ENCODE results near the gene CALML3. TPM values are rescaled to one million over a fixed set of nuclear protein-coding genes. Genes with fewer than 3 reads are reported as not detected.

Gene CALML3
- total RNA-seq, 1 experiment from 2014 or later, result not detected

DNA sequence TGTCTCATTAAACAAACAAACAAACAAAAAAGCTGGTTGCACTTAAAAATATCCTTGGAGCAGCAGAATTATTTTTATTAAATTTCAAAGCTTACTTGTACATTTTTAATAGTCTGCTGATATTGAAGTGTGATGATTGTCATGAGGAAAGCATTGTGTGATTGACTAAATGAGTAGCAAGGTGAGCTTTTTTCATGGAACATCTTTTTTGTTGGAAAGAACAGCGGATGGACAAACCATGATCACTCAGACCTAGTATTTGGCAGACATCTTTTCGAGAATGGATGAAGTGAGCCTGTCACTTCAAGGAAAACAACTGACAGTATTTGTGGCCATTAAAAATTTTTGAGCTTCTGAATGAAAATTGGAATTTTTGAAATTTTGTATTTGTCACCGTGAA lies 5.7 kb upstream of the CALML3 start:
- Histone ChIP-seq H3K27ac (ENCODE audit: low read length) (no peak overlapping the region), H3K9me3 (ENCODE audit: low read length) (no peaks in the 10 kb centered on the region), H3K4me1 (ENCODE audit: insufficient read depth, low read length) (0 out of 2 replicates have a peak, but pooled peaks cover 5% of the 10 kb centered on the region), H2AFZ (ENCODE audit: low read length) (no peak overlapping the region), H3K79me2 (ENCODE audit: low read length) (no peaks in the 10 kb centered on the region), H3K4me2 (ENCODE audit: low read length) (no peak overlapping the region), H3K36me3 (ENCODE audit: low read depth, low read length) (no peaks in the 10 kb centered on the region), H3F3A (ENCODE audit: low read length, unreplicated experiment) (no peaks in the 10 kb centered on the region), H4K20me1 (ENCODE audit: low read length) (no peaks in the 10 kb centered on the region), H3K27me3 (ENCODE audit: low read length) (no peaks in the 10 kb centered on the region), H3K9me2 (replicated peaks; ENCODE audit: low read length) (no peaks in the 10 kb centered on the region), H3K4me3 (ENCODE audit: low read length) (no peak overlapping the region), H3K9ac (ENCODE audit: low read length) (no peak overlapping the region)
- intact Hi-C loops (cut with micrococcal nuclease), result no loop called here
- ChIA-PET POLR2A (ENCODE audit: unreplicated experiment) (interaction anchor here (1.0 kb wide), 1 partner anchor 35 kb away, joined by 8 read pairs; no protein-coding TSS in a partner anchor), CTCF (no interaction called here)
- TF ChIP-seq, protein P1, sequence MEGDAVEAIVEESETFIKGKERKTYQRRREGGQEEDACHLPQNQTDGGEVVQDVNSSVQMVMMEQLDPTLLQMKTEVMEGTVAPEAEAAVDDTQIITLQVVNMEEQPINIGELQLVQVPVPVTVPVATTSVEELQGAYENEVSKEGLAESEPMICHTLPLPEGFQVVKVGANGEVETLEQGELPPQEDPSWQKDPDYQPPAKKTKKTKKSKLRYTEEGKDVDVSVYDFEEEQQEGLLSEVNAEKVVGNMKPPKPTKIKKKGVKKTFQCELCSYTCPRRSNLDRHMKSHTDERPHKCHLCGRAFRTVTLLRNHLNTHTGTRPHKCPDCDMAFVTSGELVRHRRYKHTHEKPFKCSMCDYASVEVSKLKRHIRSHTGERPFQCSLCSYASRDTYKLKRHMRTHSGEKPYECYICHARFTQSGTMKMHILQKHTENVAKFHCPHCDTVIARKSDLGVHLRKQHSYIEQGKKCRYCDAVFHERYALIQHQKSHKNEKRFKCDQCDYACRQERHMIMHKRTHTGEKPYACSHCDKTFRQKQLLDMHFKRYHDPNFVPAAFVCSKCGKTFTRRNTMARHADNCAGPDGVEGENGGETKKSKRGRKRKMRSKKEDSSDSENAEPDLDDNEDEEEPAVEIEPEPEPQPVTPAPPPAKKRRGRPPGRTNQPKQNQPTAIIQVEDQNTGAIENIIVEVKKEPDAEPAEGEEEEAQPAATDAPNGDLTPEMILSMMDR (conservative IDR thresholded peaks at IDR 0.05; ENCODE audit: low read depth, low read length), result no peak
- TF ChIP-seq EZH2phosphoT487 (IDR thresholded peaks at IDR 0.05; ENCODE audit: borderline replicate concordance, low read length) (no peak), EZH2 (IDR thresholded peaks at IDR 0.05; ENCODE audit: low read length, unreplicated experiment) (no peak)
- DNase-seq, result no peak
- ATAC-seq, result no peak
- no TSS peak for BruUV-seq (replicated peaks)

- CTCF ChIA-PET, result no interaction called here
- POLR2A ChIA-PET (ENCODE audit: unreplicated experiment), result no interaction called here
- no peaks in the 10 kb centered on the region for H3F3A ChIP-seq (ENCODE audit: low read length, unreplicated experiment)
- DNase-seq, result no peak
- no peak overlapping the region for H2AFZ ChIP-seq (ENCODE audit: low read length)
- TF ChIP-seq EZH2 (IDR thresholded peaks at IDR 0.05; ENCODE audit: low read length, unreplicated experiment) (no peak), EZH2phosphoT487 (IDR thresholded peaks at IDR 0.05; ENCODE audit: borderline replicate concordance, low read length) (no peak)
- TF ChIP-seq, protein P1 (conservative IDR thresholded peaks at IDR 0.05; ENCODE audit: low read depth, low read length), result no peak
- ATAC-seq, result no peak
- H4K20me1 ChIP-seq (ENCODE audit: low read length), result no peaks in the 10 kb centered on the region
- H3K9ac ChIP-seq (ENCODE audit: low read length), result no peak overlapping the region
- H3K4me1 ChIP-seq (ENCODE audit: insufficient read depth, low read length), result 0 out of 2 replicates have a peak, but pooled peaks cover 3% of the 10 kb centered on the region
- H3K4me2 ChIP-seq (ENCODE audit: low read length), result no peak overlapping the region
- H3K27ac ChIP-seq (ENCODE audit: low read length), result no peak overlapping the region
- H3K9me3 ChIP-seq (ENCODE audit: low read length), result no peaks in the 10 kb centered on the region
- no peak overlapping the region for H3K4me3 ChIP-seq (ENCODE audit: low read length)
- H3K36me3 ChIP-seq (ENCODE audit: low read depth, low read length), result no peaks in the 10 kb centered on the region
- no peaks in the 10 kb centered on the region for H3K79me2 ChIP-seq (ENCODE audit: low read length)
- no peaks in the 10 kb centered on the region for H3K9me2 ChIP-seq (replicated peaks; ENCODE audit: low read length)
- no TSS peak for BruUV-seq (replicated peaks)
- no peaks in the 10 kb centered on the region for H3K27me3 ChIP-seq (ENCODE audit: low read length)
- intact Hi-C loops (cut with micrococcal nuclease), result no loop called here
Measured at GRCh38 chr10:5522913-5523560, 1.7 kb upstream of the CALML3 start.

DNA sequence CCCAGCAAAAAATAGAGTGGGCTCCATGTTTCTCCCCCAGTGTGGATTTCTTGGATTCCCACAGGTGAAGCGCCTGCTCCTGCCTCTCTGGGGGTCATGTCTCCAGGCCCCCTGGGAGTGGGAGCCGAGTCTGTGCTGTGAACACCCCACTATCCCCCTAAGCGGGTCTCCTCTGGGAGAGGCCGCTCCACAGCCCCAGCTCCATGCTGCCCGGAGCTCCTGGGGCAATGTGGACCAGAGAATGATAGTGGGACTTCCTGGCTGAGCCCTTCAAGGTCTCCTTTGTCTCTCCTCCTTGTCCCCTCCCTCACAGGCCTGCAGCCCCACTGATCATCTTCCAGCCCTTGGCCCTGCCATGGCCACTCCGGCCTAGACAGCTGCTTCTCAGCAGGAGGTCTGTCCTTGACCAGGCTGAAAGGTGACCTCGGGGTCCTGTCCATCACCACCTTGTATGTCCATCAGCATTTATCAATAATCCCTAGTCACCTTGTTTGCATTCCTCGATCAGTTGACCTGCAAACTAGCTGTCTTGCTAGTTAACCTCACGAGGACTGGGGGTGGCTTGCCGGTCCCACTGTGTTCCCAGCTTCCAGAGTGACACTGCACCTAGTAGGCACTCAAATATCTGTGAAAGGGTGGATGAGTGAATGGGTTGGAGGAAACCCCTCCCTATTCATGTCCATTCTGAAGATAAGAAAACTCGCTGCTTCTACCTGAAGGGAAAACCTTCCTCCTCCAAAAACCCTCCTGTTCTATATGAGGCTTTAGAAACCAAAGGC lies 776 bp upstream of the CALML3 start:
- Histone ChIP-seq H3K27ac (ENCODE audit: low read length) (no peak overlapping the region), H3F3A (ENCODE audit: low read length, unreplicated experiment) (no peaks in the 10 kb centered on the region), H3K9me2 (replicated peaks; ENCODE audit: low read length) (no peaks in the 10 kb centered on the region), H3K4me2 (ENCODE audit: low read length) (no peak overlapping the region), H3K79me2 (ENCODE audit: low read length) (no peaks in the 10 kb centered on the region), H3K9me3 (ENCODE audit: low read length) (no peaks in the 10 kb centered on the region), H3K36me3 (ENCODE audit: low read depth, low read length) (no peaks in the 10 kb centered on the region), H3K4me3 (ENCODE audit: low read length) (no peak overlapping the region), H2AFZ (ENCODE audit: low read length) (no peak overlapping the region), H3K27me3 (ENCODE audit: low read length) (no peaks in the 10 kb centered on the region), H4K20me1 (ENCODE audit: low read length) (no peaks in the 10 kb centered on the region), H3K9ac (ENCODE audit: low read length) (no peak overlapping the region), H3K4me1 (ENCODE audit: insufficient read depth, low read length) (no peaks in the 10 kb centered on the region)
- TF ChIP-seq, protein P1 (conservative IDR thresholded peaks at IDR 0.05; ENCODE audit: low read depth, low read length), result no peak
- no peak for TF ChIP-seq EZH2phosphoT487 (IDR thresholded peaks at IDR 0.05; ENCODE audit: borderline replicate concordance, low read length)
- ATAC-seq, result no peak
- no peak for DNase-seq
- ChIA-PET CTCF (no interaction called here), POLR2A (ENCODE audit: unreplicated experiment) (no interaction called here)
- intact Hi-C loops (cut with micrococcal nuclease), result no loop called here
- BruUV-seq (replicated peaks), result no TSS peak

Measured in PC-3 (cell line).